Measurements from ENCODE around the gene CHSY3.

The CHSY3 gene

GRCh38 chr5:130078661-130079060 is 174.4 kb downstream of the CHSY3 start:
- no peak for TF ChIP-seq CTCF (conservative IDR thresholded peaks at IDR 0.05; ENCODE audit: low read depth, low read length)
- no peak overlapping the region for H3K4me3 ChIP-seq (IDR thresholded peaks at IDR 0.05; ENCODE audit: insufficient read depth, low read depth, low read length)
- H3K4me2 ChIP-seq, result no peak overlapping the region
- no peaks in the 10 kb centered on the region for H3K79me2 ChIP-seq (ENCODE audit: insufficient read depth, low read depth)
- no peaks in the 10 kb centered on the region for H4K20me1 ChIP-seq (ENCODE audit: insufficient read depth)
- no peak overlapping the region for H3K9ac ChIP-seq
- H3K27ac ChIP-seq, result no peak overlapping the region
- no peak overlapping the region for H2AFZ ChIP-seq (ENCODE audit: low read depth)
- H3K36me3 ChIP-seq (ENCODE audit: insufficient read depth), result no peaks in the 10 kb centered on the region
- no peaks in the 10 kb centered on the region for H3K4me1 ChIP-seq (ENCODE audit: low read depth, poor library complexity, severe bottlenecking)
- no peaks in the 10 kb centered on the region for H3K27me3 ChIP-seq (ENCODE audit: insufficient read depth, low read depth)

- no peak overlapping the region for H3K9ac ChIP-seq
- H3K79me2 ChIP-seq (ENCODE audit: insufficient read depth, low read depth), result no peaks in the 10 kb centered on the region
- no peaks in the 10 kb centered on the region for H3K4me1 ChIP-seq (ENCODE audit: low read depth, poor library complexity, severe bottlenecking)
- H2AFZ ChIP-seq (ENCODE audit: low read depth), result no peak overlapping the region
- H3K4me2 ChIP-seq, result no peak overlapping the region
- no peak for TF ChIP-seq CTCF (conservative IDR thresholded peaks at IDR 0.05; ENCODE audit: low read depth, low read length)
- H3K27me3 ChIP-seq (ENCODE audit: insufficient read depth, low read depth), result no peaks in the 10 kb centered on the region
- no peaks in the 10 kb centered on the region for H4K20me1 ChIP-seq (ENCODE audit: insufficient read depth)
- no peaks in the 10 kb centered on the region for H3K36me3 ChIP-seq (ENCODE audit: insufficient read depth)
- no peak overlapping the region for H3K4me3 ChIP-seq (IDR thresholded peaks at IDR 0.05; ENCODE audit: insufficient read depth, low read depth, low read length)
- H3K27ac ChIP-seq, result no peak overlapping the region
Measured at GRCh38 chr5:130090569-130091270, 186.5 kb downstream of the CHSY3 start.

GRCh38 chr5:130092991-130093390 is 188.7 kb downstream of the CHSY3 start:
- no peak overlapping the region for H3K27ac ChIP-seq
- no peaks in the 10 kb centered on the region for H3K36me3 ChIP-seq (ENCODE audit: insufficient read depth)
- H3K27me3 ChIP-seq (ENCODE audit: insufficient read depth, low read depth), result no peaks in the 10 kb centered on the region
- no peak overlapping the region for H3K9ac ChIP-seq
- no peaks in the 10 kb centered on the region for H4K20me1 ChIP-seq (ENCODE audit: insufficient read depth)
- H3K4me2 ChIP-seq, result no peak overlapping the region
- H3K4me1 ChIP-seq (ENCODE audit: low read depth, poor library complexity, severe bottlenecking), result no peaks in the 10 kb centered on the region
- no peak for TF ChIP-seq CTCF (conservative IDR thresholded peaks at IDR 0.05; ENCODE audit: low read depth, low read length)
- H3K4me3 ChIP-seq (IDR thresholded peaks at IDR 0.05; ENCODE audit: insufficient read depth, low read depth, low read length), result no peak overlapping the region
- H3K79me2 ChIP-seq (ENCODE audit: insufficient read depth, low read depth), result no peaks in the 10 kb centered on the region
- H2AFZ ChIP-seq (ENCODE audit: low read depth), result no peak overlapping the region

- Histone ChIP-seq H2AFZ (ENCODE audit: low read depth) (no peak overlapping the region), H3K4me3 (IDR thresholded peaks at IDR 0.05; ENCODE audit: insufficient read depth, low read depth, low read length) (no peak overlapping the region), H3K4me2 (no peak overlapping the region), H4K20me1 (ENCODE audit: insufficient read depth) (no peaks in the 10 kb centered on the region), H3K79me2 (ENCODE audit: insufficient read depth, low read depth) (no peaks in the 10 kb centered on the region), H3K27ac (no peak overlapping the region), H3K36me3 (ENCODE audit: insufficient read depth) (no peaks in the 10 kb centered on the region), H3K4me1 (ENCODE audit: low read depth, poor library complexity, severe bottlenecking) (peaks cover 1% of the 10 kb centered on the region), H3K27me3 (ENCODE audit: insufficient read depth, low read depth) (no peaks in the 10 kb centered on the region), H3K9ac (no peak overlapping the region)
- TF ChIP-seq CTCF (conservative IDR thresholded peaks at IDR 0.05; ENCODE audit: low read depth, low read length), result no peak
Measured at GRCh38 chr5:130096483-130096882, 192.2 kb downstream of the CHSY3 start.

All from KMS-11 (cell line).